WTC11 (cell line): ENCODE results near the gene DTL. TPM values are rescaled to one million over a fixed set of nuclear protein-coding genes. Genes with fewer than 3 reads are reported as not detected.
"Not testable (repeated sequence)": the region's sequence is repeated elsewhere in the genome, so short reads cannot be mapped to it uniquely, and the experiment has no call there.

ENCODE experiments used
- ATAC-seq: fragments of 200-7000 bp; cut with Tn5 transposase; 2 replicates; pipeline ENCODE4 v1.10.0; 2021; ENCODE audit warnings: mild to moderate bottlenecking, moderate library complexity
- CTCF ChIA-PET: fragments of 300-600 bp; sonication (Branson Sonifier 250); formaldehyde crosslinking; loops from one replicate; lab custom pipeline; 2021; ENCODE audit warnings: antibody characterized with exemption; lab: Charles Lee
- POLR2A ChIA-PET: fragments of 350-600 bp; sonication (Branson Sonifier 250); formaldehyde crosslinking; loops from one replicate; lab custom pipeline; 2021; ENCODE audit warnings: antibody characterized with exemption; lab: Charles Lee
- DNase-seq: peaks from one replicate; pipeline ENCODE4 v3.0.0; 2021; ENCODE audit warnings: low spot score
- H3K27ac Mint-ChIP-seq: 2 replicates; pipeline ENCODE4 v1.8.0; 2021; ENCODE audit warnings: mixed read lengths
- H3K27me3 Mint-ChIP-seq: 2 replicates; pipeline ENCODE4 v1.8.0; 2021; ENCODE audit warnings: low read depth, mild to moderate bottlenecking, moderate library complexity, mixed read lengths
- H3K36me3 Mint-ChIP-seq: 2 replicates; pipeline ENCODE4 v1.8.0; 2021; ENCODE audit warnings: mixed read lengths
- H3K4me1 Mint-ChIP-seq: 2 replicates; pipeline ENCODE4 v1.8.0; 2022; ENCODE audit warnings: mixed read lengths
- H3K4me3 Mint-ChIP-seq: 2 replicates; pipeline ENCODE4 v1.8.0; 2021; ENCODE audit warnings: mild to moderate bottlenecking, moderate library complexity, mixed read lengths
- H3K9me3 Mint-ChIP-seq: 2 replicates; pipeline ENCODE4 v1.8.0; 2021; ENCODE audit warnings: mixed read lengths
- ATF1 ChIP-seq: sonication (generic); formaldehyde crosslinking; IDR thresholded peaks from 2 replicates; pipeline ENCODE4 v1.8.1; 2023; ENCODE audit warnings: mild to moderate bottlenecking, moderate library complexity, missing genetic modification reagents
- CREM ChIP-seq: sonication (generic); formaldehyde crosslinking; IDR thresholded peaks from 2 replicates; pipeline ENCODE4 v1.8.1; 2022; ENCODE audit warnings: mild to moderate bottlenecking, missing genetic modification reagents, moderate library complexity
- EMX1 ChIP-seq: fragments of 250-450 bp; sonication (Bioruptor Pico); IDR thresholded peaks from 2 replicates; pipeline ENCODE4 v1.8.0; 2021; ENCODE audit warnings: mild to moderate bottlenecking
- NFYB ChIP-seq: sonication (generic); formaldehyde crosslinking; conservative IDR thresholded peaks from 2 replicates; pipeline ENCODE4 v1.8.0; 2022; ENCODE audit warnings: low read depth, missing genetic modification reagents
- NR1H2 ChIP-seq: sonication (generic); formaldehyde crosslinking; IDR thresholded peaks from 2 replicates; pipeline ENCODE4 v1.9.0; 2021; ENCODE audit warnings: mild to moderate bottlenecking, moderate library complexity, missing genetic modification reagents
- SP1 ChIP-seq: sonication (generic); formaldehyde crosslinking; conservative IDR thresholded peaks from 2 replicates; pipeline ENCODE4 v1.8.1; 2022; ENCODE audit warnings: missing genetic modification reagents
- TP53 ChIP-seq: sonication (generic); formaldehyde crosslinking; IDR thresholded peaks from 2 replicates; pipeline ENCODE4 v1.8.1; 2023; ENCODE audit warnings: mild to moderate bottlenecking, missing genetic modification reagents
- ZBTB21 ChIP-seq: sonication (generic); formaldehyde crosslinking; IDR thresholded peaks from 2 replicates; pipeline ENCODE4 v1.8.1; 2023; ENCODE audit warnings: mild to moderate bottlenecking, missing genetic modification reagents, borderline replicate concordance
- ZNF396 ChIP-seq: fragments of 250-450 bp; sonication (Bioruptor Pico); IDR thresholded peaks from 2 replicates; pipeline ENCODE4 v1.8.0; 2021; ENCODE audit warnings: mild to moderate bottlenecking, moderate library complexity, borderline replicate concordance
- total RNA-seq: library from RNA; stranded (reverse); gene quantifications from 3 replicates; pipeline ENCODE4 v1.2.3, GENCODE V29; 2021
- TF ChIP-seq, protein P1 (sequence below): sonication (generic); formaldehyde crosslinking; IDR thresholded peaks from 2 replicates; pipeline ENCODE4 v1.8.0; 2022; ENCODE audit warnings: missing genetic modification reagents
- TF ChIP-seq, protein P2 (sequence below): sonication (generic); formaldehyde crosslinking; IDR thresholded peaks from 2 replicates; pipeline ENCODE4 v1.8.1; 2023; ENCODE audit warnings: mild to moderate bottlenecking, missing genetic modification reagents, moderate library complexity
- TF ChIP-seq, protein P3 (sequence below): sonication (generic); formaldehyde crosslinking; conservative IDR thresholded peaks from 2 replicates; pipeline ENCODE4 v1.8.1; 2023; ENCODE audit warnings: mild to moderate bottlenecking, low read depth, missing genetic modification reagents, moderate library complexity
- TF ChIP-seq, protein P4 (sequence below): sonication (generic); formaldehyde crosslinking; IDR thresholded peaks from 2 replicates; pipeline ENCODE4 v1.8.0; 2022; ENCODE audit warnings: mild to moderate bottlenecking, missing genetic modification reagents
- TF ChIP-seq, protein P5 (sequence below): sonication (generic); formaldehyde crosslinking; IDR thresholded peaks from 2 replicates; pipeline ENCODE4 v1.8.1; 2023; ENCODE audit warnings: mild to moderate bottlenecking, moderate library complexity, missing genetic modification reagents
- TF ChIP-seq, protein P6 (sequence below): sonication (generic); formaldehyde crosslinking; IDR thresholded peaks from 2 replicates; pipeline ENCODE4 v1.8.0; 2022; ENCODE audit warnings: mild to moderate bottlenecking, missing genetic modification reagents

The DTL gene
- total RNA-seq, 1 experiment from 2014 or later = 52.3 TPM

DNA sequence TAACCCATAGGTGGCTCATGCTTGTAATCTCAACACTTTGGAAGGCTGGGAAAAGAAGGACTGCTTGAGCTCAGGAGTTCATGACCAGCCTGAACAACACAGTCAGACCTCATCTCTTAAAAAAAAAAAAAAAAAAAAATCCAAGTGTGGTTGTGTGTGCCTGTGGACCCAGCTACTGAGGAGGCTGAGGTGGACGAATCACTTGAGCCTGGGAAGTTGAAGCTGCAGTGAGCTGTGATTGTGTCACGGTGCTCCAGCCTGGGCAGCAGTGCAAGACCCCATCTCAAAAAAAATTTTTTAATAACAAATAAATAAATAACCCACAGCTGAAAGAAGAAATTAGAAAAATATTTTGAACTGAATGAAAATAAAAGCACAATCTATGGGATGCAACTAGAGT, 14.0 kb upstream of the DTL start:
- TF ChIP-seq EMX1 (no peak), NFYB (CRISPR knock-in tag) (no peak), NR1H2 (CRISPR knock-in tag) (no peak)
- TF ChIP-seq, protein P1, sequence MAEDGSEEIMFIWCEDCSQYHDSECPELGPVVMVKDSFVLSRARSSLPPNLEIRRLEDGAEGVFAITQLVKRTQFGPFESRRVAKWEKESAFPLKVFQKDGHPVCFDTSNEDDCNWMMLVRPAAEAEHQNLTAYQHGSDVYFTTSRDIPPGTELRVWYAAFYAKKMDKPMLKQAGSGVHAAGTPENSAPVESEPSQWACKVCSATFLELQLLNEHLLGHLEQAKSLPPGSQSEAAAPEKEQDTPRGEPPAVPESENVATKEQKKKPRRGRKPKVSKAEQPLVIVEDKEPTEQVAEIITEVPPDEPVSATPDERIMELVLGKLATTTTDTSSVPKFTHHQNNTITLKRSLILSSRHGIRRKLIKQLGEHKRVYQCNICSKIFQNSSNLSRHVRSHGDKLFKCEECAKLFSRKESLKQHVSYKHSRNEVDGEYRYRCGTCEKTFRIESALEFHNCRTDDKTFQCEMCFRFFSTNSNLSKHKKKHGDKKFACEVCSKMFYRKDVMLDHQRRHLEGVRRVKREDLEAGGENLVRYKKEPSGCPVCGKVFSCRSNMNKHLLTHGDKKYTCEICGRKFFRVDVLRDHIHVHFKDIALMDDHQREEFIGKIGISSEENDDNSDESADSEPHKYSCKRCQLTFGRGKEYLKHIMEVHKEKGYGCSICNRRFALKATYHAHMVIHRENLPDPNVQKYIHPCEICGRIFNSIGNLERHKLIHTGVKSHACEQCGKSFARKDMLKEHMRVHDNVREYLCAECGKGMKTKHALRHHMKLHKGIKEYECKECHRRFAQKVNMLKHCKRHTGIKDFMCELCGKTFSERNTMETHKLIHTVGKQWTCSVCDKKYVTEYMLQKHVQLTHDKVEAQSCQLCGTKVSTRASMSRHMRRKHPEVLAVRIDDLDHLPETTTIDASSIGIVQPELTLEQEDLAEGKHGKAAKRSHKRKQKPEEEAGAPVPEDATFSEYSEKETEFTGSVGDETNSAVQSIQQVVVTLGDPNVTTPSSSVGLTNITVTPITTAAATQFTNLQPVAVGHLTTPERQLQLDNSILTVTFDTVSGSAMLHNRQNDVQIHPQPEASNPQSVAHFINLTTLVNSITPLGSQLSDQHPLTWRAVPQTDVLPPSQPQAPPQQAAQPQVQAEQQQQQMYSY (CRISPR knock-in tag) = no peak
- POLR2A ChIA-PET = no interaction called here
- H3K4me3 Mint-ChIP-seq = no peak overlapping the region
- no peaks in the 10 kb centered on the region for H3K4me1 Mint-ChIP-seq
- CTCF ChIA-PET = interaction anchor here (0.7 to 1.2 kb wide), 2 partner anchors 14 to 26 kb away, joined by 4 to 7 read pairs; partner anchors contain the start of genes DTL and INTS7
- H3K36me3 Mint-ChIP-seq = peaks cover 21% of the 10 kb centered on the region
- no peak for DNase-seq
- H3K27ac Mint-ChIP-seq = no peak overlapping the region
- H3K27me3 Mint-ChIP-seq = no peaks in the 10 kb centered on the region
- H3K9me3 Mint-ChIP-seq = peaks cover 24% of the 10 kb centered on the region
- no peak for ATAC-seq

DNA sequence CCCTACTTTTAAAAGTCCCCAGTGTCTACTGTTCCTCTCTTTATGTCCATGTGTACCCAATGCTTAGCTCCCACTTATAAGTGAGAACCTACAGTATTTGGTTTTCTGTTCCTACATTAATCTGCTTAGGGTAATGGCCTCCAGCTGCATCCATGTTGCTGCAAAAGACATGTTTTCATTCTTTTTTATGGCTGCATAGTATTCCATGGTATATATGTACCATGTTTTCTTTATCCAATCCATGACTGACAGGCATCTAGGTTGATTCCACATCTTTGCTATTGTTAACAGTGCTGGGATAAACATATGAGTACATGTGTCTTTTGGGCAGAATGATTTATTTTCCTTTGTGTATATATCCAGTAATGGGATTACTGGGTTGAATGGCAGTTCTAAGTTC, 12.6 kb upstream of the DTL start:
- H3K27ac Mint-ChIP-seq, H3K27me3 Mint-ChIP-seq, H3K4me3 Mint-ChIP-seq, CTCF ChIA-PET, H3K4me1 Mint-ChIP-seq, DNase-seq, ATAC-seq, POLR2A ChIA-PET: not testable (repeated sequence)
- Mint-ChIP-seq H3K9me3 (peaks cover 24% of the 10 kb centered on the region), H3K36me3 (peaks cover 17% of the 10 kb centered on the region)

DNA sequence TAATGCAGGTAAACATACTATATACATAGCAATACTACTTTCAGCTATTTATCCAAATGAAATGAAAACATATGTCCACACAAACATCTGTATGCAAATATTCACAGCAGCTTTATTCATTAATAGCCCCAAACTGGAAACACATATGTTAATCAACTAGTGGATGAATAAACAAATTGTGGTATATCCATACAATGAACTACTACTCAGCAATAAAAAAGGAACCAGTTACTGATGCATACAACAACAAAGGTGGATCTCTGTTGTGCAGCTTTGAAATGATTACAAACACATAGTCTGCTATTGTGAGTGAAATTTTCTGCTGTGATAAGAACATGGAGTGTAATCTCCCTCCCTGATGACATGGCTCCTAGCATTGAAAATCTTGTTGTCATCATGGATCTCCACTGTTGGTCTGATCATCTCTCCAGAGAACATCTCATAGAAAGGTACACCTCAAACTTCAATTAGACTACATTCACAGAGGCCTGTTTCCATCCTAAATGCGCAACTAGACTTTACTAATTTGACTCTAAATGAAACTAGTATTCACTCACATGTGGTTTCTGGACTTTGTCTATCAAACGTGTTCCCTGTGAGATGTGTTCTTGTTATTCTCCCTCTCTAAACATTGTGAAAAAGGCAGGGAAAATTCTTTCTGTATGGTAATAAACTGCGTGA, 10.9 kb upstream of the DTL start:
- Mint-ChIP-seq H3K27me3 (no peaks in the 10 kb centered on the region), H3K4me3 (no peak overlapping the region), H3K27ac (no peak overlapping the region), H3K9me3 (peaks cover 24% of the 10 kb centered on the region), H3K4me1 (peaks cover 14% of the 10 kb centered on the region), H3K36me3 (peaks cover 17% of the 10 kb centered on the region)
- ChIA-PET CTCF (no interaction called here), POLR2A (no interaction called here)
- ATAC-seq (no peak), DNase-seq (no peak)
- TF ChIP-seq, protein P2, sequence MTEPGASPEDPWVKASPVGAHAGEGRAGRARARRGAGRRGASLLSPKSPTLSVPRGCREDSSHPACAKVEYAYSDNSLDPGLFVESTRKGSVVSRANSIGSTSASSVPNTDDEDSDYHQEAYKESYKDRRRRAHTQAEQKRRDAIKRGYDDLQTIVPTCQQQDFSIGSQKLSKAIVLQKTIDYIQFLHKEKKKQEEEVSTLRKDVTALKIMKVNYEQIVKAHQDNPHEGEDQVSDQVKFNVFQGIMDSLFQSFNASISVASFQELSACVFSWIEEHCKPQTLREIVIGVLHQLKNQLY (CRISPR knock-in tag) = no peak
- TF ChIP-seq SP1 (CRISPR knock-in tag) (no peak), ZNF396 (CRISPR knock-in tag) (no peak), TP53 (CRISPR knock-in tag) (no peak), ZBTB21 (CRISPR knock-in tag) (no peak), EMX1 (no peak), CREM (CRISPR knock-in tag) (no peak), ATF1 (no peak)
- TF ChIP-seq, protein P3, sequence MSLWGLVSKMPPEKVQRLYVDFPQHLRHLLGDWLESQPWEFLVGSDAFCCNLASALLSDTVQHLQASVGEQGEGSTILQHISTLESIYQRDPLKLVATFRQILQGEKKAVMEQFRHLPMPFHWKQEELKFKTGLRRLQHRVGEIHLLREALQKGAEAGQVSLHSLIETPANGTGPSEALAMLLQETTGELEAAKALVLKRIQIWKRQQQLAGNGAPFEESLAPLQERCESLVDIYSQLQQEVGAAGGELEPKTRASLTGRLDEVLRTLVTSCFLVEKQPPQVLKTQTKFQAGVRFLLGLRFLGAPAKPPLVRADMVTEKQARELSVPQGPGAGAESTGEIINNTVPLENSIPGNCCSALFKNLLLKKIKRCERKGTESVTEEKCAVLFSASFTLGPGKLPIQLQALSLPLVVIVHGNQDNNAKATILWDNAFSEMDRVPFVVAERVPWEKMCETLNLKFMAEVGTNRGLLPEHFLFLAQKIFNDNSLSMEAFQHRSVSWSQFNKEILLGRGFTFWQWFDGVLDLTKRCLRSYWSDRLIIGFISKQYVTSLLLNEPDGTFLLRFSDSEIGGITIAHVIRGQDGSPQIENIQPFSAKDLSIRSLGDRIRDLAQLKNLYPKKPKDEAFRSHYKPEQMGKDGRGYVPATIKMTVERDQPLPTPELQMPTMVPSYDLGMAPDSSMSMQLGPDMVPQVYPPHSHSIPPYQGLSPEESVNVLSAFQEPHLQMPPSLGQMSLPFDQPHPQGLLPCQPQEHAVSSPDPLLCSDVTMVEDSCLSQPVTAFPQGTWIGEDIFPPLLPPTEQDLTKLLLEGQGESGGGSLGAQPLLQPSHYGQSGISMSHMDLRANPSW (CRISPR knock-in tag) = no peak
- TF ChIP-seq, protein P4, sequence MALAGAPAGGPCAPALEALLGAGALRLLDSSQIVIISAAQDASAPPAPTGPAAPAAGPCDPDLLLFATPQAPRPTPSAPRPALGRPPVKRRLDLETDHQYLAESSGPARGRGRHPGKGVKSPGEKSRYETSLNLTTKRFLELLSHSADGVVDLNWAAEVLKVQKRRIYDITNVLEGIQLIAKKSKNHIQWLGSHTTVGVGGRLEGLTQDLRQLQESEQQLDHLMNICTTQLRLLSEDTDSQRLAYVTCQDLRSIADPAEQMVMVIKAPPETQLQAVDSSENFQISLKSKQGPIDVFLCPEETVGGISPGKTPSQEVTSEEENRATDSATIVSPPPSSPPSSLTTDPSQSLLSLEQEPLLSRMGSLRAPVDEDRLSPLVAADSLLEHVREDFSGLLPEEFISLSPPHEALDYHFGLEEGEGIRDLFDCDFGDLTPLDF (CRISPR knock-in tag) = no peak
- TF ChIP-seq, protein P5, sequence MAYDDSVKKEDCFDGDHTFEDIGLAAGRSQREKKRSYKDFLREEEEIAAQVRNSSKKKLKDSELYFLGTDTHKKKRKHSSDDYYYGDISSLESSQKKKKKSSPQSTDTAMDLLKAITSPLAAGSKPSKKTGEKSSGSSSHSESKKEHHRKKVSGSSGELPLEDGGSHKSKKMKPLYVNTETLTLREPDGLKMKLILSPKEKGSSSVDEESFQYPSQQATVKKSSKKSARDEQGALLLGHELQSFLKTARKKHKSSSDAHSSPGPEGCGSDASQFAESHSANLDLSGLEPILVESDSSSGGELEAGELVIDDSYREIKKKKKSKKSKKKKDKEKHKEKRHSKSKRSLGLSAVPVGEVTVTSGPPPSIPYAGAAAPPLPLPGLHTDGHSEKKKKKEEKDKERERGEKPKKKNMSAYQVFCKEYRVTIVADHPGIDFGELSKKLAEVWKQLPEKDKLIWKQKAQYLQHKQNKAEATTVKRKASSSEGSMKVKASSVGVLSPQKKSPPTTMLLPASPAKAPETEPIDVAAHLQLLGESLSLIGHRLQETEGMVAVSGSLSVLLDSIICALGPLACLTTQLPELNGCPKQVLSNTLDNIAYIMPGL = no peak
- TF ChIP-seq, protein P6, sequence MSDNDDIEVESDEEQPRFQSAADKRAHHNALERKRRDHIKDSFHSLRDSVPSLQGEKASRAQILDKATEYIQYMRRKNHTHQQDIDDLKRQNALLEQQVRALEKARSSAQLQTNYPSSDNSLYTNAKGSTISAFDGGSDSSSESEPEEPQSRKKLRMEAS (CRISPR knock-in tag) = no peak

DNA sequence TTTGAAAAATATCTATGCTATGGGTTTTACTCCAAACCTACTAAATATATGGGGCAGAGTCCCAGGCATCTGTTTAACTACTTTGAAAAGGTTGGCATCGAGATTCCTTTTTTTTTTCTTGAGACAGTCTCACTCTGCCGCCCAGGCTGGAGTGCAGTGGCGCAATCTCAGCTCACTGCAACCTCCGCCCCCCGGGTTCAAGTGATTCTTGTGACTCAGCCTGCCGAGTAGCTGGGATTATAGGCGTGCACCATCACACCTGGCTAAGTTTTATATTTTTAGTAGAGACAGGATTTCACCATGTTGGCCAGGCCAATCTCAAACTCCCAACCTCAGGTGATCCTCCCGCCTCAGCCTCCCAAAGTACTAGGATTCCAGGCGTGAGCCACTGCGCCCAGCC, 7.8 kb upstream of the DTL start:
- Mint-ChIP-seq H3K36me3 (peaks cover 20% of the 10 kb centered on the region), H3K9me3 (peaks cover 25% of the 10 kb centered on the region), H3K4me1 (peaks cover 22% of the 10 kb centered on the region)
- H3K27ac Mint-ChIP-seq, H3K4me3 Mint-ChIP-seq, ATAC-seq, H3K27me3 Mint-ChIP-seq, DNase-seq, POLR2A ChIA-PET: not testable (repeated sequence)
- CTCF ChIA-PET = interaction anchor here (1.4 to 2.7 kb wide), 2 partner anchors 8 to 329 kb away, joined by 7 to 21 read pairs; partner anchors contain the start of genes DTL and INTS7
